C4-2B (cell line): ENCODE data around the gene AIFM3.

Source experiments
- H3K27ac ChIP-seq: fragments of 450-650 bp; 2 replicates; pipeline ENCODE4 v1.5.1; 2017
- CTCF ChIP-seq: fragments of 450-650 bp; conservative IDR thresholded peaks from 2 replicates; pipeline ENCODE4 v1.5.1; 2017; ENCODE audit warnings: mild to moderate bottlenecking
- ZFX ChIP-seq: fragments of 450-650 bp; IDR thresholded peaks from 2 replicates; pipeline ENCODE4 v1.6.1; 2017

The AIFM3 gene

GRCh38 chr22:20966883-20967696, at the start of gene AIFM3:
AIFM3 (plus strand) TSS chr22:20967255; CDS start chr22:20967945, 690 bp downstream.
- TF ChIP-seq CTCF: no peak
- no peak for TF ChIP-seq ZFX
- H3K27ac ChIP-seq: no peak within 1 kb of the TSS

- TF ChIP-seq CTCF: no peak
- no peak for TF ChIP-seq ZFX
- H3K27ac ChIP-seq: peak overlapping the region; percentile 99
Observed at GRCh38 chr22:20918663-20919218, 48.3 kb upstream of the AIFM3 start.

- TF ChIP-seq ZFX (no peak), CTCF (no peak)
- peak overlapping the region; percentile 5; the same call in 1 of the 2 replicates for H3K27ac ChIP-seq
Observed at GRCh38 chr22:20919718-20920117, 47.3 kb upstream of the AIFM3 start.

GRCh38 chr22:20920881-20921203, 46.2 kb upstream of the AIFM3 start:
- H3K27ac ChIP-seq: no peak overlapping the region

GRCh38 chr22:20922141-20922751, 44.8 kb upstream of the AIFM3 start:
- H3K27ac ChIP-seq: no peak overlapping the region
- TF ChIP-seq CTCF: no peak
- TF ChIP-seq ZFX: no peak

More at GRCh38 chr22:20920881-20921203, 46.2 kb upstream of the AIFM3 start:
- no peak for TF ChIP-seq CTCF

- H3K27ac ChIP-seq: no peak overlapping the region
Observed at GRCh38 chr22:20926243-20926642, 40.8 kb upstream of the AIFM3 start.

More at GRCh38 chr22:20926243-20926642, 40.8 kb upstream of the AIFM3 start:
- TF ChIP-seq ZFX (no peak), CTCF (no peak)
